NK-92 (cell line): ENCODE data around the gene SPA17.

ENCODE experiments used
- DNase-seq: peaks from one replicate; lab custom pipeline; 2025; ENCODE audit not compliant: unreplicated experiment; lab: John Stamatoyannopoulos, UW

SPA17 gene

DNA sequence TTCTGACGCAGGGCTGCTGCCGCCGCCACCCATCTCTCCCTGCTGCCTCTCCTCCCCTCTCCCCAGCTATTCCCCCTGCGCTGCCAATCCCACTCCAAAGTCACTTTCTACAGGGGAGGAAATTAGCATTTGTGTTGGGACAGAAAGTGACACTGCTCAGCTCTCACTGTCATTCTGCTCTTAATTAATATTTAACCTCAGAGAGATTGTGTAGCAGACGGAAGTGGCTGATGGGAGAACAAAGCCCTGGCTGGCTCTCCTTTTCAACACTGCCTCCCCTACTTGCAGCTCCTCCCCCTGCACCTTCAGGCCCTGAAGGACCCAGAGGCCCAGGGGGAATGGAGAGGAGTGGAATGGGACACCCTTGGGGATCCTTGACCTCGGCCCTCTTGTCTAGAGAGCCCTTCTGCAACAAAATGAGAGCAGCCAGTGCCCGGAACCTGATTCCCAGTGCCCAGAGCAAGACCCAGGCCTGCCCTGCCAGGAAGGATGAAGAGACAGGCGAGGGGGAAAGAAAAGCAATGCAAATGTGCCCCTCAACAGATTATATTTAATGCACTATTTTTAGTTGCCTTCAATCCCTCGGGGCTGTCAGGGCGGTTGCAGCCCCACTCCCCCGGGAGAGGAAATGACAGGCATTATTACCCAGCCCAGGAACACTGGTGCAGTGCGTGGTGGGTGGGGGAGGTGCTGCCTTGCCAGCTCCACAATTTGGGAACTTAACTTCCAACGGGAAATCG, 51.4 kb downstream of the SPA17 start:
- DNase-seq = no peak

DNA sequence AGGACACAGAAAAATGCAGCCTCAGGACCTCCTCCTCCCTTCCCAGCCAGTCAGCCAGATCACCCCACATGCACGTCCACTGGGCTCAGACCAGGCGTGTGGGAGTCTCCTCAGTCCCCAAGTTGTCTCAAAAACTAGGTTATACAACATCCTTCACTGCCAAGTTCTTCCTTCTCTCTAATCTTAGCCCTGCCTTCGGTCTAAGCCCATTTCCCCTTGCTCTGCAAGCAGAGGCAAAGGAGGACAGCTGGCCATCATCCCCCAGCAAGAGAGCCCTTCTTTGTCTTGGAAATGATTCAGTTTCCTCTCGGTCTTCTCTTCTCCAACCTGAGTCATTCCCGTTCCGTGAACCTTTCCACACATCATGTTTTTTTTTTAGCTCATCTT, 52.0 kb downstream of the SPA17 start:
- DNase-seq = no peak

DNA sequence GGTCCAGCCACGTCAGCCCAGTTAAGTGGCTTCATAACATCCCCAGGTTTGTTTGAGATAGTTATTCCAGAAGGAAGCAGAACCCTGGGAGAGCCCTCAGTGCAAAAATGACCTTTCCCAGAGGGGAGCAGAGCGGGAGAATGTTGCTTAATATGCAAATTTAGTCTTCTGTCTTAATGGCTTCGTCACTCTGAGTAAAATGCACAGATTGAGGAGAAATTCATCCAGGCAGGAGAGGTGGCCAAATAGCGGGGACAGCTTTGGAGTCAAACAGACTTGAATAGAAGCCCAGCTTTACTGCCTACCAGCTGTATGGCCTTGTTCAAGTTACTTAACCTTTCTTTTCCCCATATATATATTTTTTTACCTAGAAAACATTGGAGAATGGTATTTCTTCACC, 53.8 kb downstream of the SPA17 start:
- no peak for DNase-seq

DNA sequence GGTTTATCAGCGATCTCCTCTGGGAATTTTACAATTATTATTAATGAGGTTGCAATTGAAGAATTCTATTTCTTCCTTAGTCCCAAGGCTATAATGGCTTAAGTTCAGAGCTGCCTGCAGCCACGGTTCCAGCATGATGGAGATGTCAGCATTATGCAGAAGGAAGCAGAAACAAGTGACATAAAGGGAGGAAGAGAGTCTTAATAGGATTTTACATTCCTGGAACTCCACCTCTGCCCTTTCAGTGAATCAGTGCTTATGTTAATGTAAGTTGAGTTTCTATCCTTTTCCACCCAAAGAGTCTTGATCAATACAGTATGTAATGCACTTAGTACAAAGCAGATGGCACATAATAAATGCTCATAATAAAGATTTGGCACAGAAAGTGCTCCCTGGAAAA, 54.4 kb downstream of the SPA17 start:
- no peak for DNase-seq

DNA sequence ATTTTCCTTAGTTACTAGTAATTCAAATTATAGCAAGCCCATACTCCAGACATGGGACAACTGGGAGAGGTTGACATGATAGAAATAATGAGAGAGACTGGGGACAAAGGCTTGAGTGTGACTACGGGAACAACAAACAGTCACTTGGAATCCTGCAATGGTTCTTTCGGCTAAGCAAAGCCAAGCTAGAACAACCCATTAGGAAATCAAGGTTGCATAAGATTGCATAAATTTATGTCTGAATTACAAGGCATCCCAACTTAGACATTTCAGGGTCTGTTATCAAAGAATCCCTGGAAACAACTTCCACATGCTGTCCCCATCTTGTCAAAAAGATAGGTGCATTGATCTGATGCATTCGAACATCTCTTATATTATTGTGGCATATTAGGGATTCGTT, 55.9 kb downstream of the SPA17 start:
- DNase-seq = no peak

DNA sequence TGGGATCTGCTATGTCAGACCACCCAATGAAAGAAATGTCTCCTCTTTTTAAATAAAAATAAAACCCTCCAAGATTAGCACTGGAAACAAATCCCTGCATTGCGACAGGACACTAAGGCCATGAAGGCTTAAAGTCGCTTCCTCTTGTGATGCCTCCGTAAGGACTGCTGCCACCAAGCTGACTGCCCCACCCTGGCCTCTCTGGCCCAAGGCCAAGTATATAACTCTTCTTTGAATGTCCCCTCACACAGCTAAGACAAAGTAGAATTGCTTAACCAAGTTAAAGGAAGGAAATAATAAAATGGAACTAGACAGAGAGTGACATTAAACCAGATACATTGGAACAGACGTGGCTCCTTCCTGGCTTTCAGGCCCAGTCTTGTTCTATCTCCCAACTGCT, 58.5 kb downstream of the SPA17 start:
- no peak for DNase-seq

DNA sequence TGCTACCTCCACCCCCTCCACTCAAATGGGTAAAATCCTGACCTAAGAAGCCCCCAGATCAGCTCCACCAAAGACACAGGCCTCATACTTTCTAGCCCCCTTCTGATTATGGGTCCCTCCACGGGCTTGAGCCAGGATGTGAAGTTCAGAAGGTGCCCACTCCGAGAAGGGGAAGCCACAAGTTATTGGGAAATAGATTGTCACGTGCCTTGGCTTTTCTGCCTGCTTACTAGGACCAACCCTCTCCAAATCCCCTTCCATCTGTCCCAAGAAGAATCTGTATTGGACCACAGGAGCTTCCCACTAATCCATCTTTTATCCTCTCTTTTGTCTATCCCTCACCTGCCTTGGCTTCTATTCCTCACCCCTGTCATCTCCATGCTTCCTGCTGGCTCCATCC, 63.0 kb downstream of the SPA17 start:
- no peak for DNase-seq

DNA sequence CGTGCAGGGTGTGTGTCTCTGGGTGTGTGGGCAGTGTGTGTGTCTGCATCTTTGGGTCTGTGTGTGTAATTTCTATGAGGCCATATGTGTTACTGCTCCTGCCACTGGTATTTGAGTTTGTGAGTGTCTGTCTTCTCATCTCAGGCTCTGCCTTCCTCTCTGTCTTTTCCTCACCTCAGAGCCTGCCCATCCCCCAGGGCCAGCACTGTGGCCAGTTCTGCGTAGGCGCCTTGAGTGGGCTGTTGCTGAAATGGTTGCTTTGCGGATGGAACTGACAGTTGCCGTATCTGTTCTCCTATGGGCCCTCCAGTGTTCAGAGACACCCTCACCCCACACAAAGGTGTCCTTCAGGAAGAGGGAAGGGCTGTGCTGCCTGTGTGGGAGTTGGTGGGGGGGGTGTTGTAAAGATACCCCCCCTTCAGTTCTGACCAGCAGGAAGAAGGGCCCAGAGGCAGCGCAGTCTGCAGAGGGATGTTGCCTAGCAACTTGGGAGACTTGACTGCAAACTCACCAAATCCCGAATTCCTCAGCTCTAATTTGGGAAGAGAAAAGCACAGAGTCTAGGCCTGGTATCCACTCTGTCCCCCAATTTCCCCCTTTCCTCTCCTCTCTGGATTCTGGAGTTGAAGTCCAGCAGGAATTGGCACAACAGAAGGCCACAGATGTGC, 64.1 kb downstream of the SPA17 start:
- no peak for DNase-seq

DNA sequence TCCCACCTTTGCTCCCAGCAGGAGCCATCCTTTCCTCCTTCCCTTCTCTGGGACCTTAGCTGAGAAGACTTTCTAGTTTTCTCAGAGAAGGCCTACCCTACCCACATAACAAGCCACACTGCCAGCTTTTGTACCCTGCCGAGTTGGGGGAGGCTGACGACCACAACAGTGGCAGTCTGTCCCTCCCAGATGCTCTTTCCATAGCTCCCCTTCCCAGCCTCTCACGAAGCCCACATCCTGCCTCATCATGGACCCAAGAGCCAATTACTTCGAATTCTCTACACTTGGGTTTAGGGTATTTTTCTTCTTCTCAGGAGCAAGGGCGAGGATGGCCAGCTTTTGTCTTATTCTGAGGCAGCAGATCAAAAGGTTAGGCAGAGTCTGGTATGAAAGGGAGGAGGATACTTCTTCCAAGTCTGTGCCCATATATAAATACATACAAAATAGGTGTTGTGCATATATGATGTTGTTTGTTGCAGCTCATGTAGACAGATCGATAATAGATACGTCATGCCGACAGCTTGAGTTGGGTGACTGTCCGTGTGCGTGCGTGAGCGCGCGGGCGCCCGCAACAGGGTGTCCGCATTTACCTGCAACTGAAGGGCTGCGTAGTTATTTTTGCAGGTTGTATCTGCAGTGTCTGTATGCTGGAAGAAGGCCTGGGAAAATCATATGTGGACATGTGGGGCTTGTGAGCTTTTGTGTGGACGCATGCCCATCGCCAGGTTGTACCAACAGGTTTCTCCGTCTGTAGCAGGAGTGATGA, 65.2 kb downstream of the SPA17 start:
- DNase-seq = no peak

DNA sequence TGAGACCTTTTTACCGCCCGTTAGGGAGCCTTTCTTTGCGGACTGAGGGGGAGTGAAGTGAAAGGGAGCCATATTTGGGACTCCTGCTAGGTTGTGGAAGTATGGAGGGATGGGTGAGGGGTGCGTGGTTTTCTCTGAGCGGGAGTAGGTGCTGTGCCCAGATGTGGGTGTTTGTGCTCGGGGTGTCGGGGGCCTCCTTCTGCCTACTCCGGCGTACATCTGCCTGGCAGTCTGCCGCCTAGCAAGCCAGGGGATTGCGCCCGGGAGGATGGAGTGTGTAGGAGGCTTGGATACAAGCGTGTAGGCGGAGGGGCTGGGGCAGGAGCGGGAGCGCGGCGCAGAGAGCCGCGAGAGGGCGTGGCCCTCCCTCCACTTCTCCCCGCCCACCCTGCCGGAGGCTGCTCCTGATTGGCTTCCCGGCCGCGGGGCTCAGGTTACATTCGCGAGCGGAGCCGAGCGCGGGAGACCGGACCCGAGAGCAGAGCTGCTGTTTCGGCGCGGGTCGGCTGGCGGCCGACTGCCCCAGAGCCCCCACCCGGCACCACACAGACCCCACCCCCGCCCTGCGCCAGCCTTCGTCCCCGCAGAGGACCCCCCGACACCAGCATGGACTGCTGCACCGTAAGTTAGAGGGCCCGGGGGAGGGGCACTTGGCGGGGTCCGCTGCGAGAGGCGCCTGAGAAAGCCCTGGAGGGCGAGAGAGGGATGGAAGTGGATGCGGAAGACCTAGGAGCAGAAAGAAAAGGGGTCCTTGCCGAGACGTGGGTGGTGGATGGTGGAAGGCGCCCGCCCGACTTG, 66.0 kb downstream of the SPA17 start, which contains the start of gene NRGN:
NRGN (plus strand) TSS at position 464 of the 798 bp plus-strand sequence; CDS start at position 607, 143 bp downstream.
- DNase-seq = no peak

DNA sequence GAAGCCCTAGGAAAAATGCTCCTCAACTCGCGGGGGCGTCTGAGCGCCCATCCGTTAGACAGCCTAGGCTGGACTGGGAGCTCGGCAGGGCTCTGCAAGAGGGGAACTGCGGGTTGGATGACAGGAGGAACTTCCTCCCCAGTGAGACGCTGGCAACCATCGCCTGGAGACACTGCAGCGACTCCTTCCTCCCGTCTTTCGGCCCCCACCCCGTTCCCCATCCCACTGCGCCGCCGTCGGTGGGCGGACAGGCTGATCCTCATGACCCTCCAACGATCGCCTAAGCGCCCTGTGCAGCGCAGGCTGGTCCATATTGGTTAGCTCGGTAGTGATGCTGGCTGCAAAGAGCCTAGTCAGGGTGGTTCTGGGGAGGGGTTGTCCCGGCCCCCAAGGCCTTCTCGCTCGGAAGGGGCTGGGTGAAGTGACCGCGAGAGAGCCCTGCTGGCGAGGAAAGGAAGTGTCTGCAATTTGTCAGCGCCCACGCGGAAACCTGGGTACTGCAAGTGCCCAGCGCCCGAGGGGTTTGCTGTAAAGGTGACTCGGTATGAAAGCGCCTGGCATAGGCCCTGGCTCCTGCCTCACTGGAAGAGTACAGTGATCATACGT, 66.7 kb downstream of the SPA17 start:
- no peak for DNase-seq

DNA sequence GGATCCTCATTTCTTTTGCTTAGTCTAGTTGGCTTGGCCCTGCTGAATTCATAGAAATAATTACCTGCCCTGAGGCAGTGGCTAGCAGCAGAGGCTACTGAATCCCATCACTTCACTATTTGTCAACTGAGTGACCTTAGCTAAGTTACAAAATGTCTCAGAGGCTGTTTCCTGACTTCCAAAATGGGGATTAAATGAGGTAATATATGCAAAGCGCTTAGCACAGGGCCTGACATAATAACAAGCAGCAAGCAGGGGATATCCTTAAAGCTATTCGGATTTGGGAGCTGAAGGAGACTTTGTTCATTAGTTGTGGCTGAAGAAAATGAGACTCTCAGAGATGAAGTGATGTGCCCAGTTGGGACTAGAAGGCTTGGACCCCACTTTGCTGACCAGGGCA, 68.9 kb downstream of the SPA17 start:
- no peak for DNase-seq

DNA sequence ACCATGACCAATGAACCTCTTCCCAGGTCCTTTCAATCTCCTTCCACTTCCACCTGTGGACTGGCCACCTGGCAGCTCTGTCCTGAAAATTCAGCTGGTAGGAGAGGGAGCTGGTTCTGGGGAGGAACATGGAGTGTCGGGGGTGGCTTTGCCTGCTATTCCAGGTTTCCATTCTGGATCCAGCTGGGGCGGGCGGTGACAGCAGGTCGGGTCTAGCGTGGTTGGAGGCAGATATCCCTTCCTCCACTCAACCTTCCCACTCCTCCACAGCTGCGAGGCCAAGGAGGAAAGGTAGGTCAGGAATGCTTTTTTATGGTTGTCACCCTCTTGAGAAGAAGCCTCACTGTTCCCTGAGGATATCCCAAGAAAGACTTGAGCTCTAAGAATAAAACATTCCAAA, 69.3 kb downstream of the SPA17 start:
- DNase-seq = no peak

DNA sequence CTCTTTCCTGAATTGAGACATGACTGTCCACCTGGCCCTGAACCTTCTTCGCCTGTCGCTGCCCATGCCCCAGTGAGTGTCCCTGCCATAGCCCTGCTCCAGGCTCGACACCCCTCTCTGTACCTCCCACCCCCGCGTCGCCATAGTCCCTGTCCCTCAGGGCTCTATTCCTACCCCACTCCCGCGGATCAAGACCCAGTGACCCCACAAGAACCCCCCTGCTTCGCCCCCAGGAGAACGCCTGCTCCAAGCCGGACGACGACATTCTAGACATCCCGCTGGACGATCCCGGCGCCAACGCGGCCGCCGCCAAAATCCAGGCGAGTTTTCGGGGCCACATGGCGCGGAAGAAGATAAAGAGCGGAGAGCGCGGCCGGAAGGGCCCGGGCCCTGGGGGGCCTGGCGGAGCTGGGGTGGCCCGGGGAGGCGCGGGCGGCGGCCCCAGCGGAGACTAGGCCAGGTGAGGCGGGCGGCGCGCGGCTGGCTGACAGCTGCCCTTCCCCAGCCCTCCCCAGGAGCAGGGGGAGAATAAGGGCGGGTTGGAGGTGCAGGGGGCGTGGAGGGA, 71.6 kb downstream of the SPA17 start:
- no peak for DNase-seq

DNA sequence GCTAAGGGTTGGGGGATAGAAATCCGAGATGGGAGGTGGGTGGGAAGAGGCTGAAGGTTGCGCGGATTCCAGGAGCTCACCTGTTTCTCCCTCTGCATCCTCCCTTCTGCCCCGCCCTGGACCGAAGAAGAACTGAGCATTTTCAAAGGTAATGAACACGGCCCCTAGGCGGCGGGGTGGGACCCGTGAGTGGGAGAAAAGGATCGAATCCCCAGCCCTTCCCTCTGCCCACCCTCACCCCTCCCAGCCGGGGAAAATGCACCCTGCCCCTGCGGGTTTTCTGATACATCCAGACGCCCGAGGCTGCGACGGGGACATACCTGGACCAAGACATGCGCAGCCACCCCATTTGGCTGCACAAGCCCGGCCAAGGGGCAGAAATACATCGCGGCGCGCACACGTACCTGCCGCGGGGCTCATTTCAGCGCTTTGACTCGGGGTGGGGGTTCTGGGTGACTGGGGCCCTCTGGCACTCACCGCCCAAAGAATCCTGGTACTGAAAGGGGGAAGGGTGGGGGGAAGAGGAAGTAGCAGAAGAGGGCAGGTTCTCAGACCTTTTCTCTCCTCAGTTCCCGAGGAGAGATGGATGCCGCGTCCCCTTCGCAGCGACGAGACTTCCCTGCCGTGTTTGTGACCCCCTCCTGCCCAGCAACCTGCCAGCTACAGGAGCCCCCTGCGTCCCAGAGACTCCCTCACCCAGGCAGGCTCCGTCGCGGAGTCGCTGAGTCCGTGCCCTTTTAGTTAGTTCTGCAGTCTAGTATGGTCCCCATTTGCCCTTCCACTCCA, 72.3 kb downstream of the SPA17 start:
- no peak for DNase-seq

DNA sequence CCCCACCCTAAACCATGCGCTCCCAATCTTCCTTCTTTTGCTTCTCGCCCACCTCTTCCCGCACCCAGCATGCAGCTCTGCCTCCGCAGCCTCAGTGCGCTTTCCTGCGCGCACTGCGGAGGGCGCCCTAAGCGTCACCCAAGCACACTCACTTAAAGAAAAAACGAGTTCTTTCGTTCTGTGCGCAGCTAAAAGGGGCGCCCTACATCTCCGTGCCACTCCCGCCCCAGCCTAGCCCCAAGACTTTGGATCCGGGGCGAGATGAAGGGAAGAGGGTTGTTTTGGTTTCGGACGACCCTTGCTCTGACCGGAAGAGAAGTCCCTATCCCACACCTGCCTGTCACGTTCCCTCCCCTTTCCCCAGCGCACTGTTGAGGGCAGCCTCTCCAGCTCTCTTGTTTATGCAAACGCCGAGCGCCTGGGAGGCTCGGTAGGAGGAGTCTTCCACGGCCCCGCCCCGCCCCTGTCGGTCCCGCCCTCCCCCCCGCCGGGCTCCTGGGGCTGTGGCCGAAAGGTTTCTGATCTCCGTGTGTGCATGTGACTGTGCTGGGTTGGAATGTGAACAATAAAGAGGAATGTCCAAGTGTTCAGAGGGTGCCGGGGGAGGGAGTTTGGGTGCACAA, 73.0 kb downstream of the SPA17 start:
- no peak for DNase-seq
